ENCODE measurements around the gene PACC1.

GRCh38 chr1:212354464-212354863, 60.2 kb downstream of the PACC1 start:
- no peak for TF ChIP-seq GATA2 (IDR thresholded peaks at IDR 0.05; ENCODE audit: insufficient read depth, insufficient read length, low read depth, low read length)
- no peak for TF ChIP-seq CTCF (IDR thresholded peaks at IDR 0.05; ENCODE audit: extremely low read depth in 1 of 2, insufficient read depth in 1 of 2, low read depth in 1 of 2, low read length in 2 of 2)
